ENCODE data around the gene PCSK5. TPM values are rescaled to one million over a fixed set of nuclear protein-coding genes. Genes with fewer than 3 reads are reported as not detected.

PCSK5 gene
- total and polyA plus RNA-seq, 2 of the 8 experiments (the other 6 are each of a cell fraction or from before 2014, with no cell fraction given): 5.5 to 10.7 TPM

- Histone ChIP-seq H3K79me2 (ENCODE audit: control insufficient read depth in 1 of 2, insufficient read depth in 2 of 2, low read length in 2 of 2) (no peaks in the 10 kb centered on the region), H3K23me2 (ENCODE audit: low read depth, low read length) (no peaks in the 10 kb centered on the region), H3K56ac (replicated peaks; ENCODE audit: insufficient read length, low read depth, low read length) (no peak overlapping the region), H3K4me3 (ENCODE audit: extremely low read depth in 1 of 4, insufficient read depth in 2 of 4, low read depth in 3 of 4, low read length in 4 of 4) (no peak overlapping the region), H4K91ac (replicated peaks; ENCODE audit: insufficient read length, low read length) (no peak overlapping the region), H4K20me1 (replicated peaks in 1 of 2; ENCODE audit: control insufficient read depth in 1 of 2, insufficient read depth in 2 of 2, low read length in 2 of 2) (no peaks in the 10 kb centered on the region), H3K27me3 (replicated peaks in 1 of 4; ENCODE audit: control insufficient read depth in 3 of 4, extremely low read depth in 1 of 4, insufficient read depth in 3 of 4, low read length in 3 of 4) (no peaks in the 10 kb centered on the region), H3K36me3 (ENCODE audit: control insufficient read depth in 2 of 4, insufficient read depth in 4 of 4, low read length in 3 of 4) (no peaks in the 10 kb centered on the region), H2BK5ac (ENCODE audit: low read depth, low read length) (no peak overlapping the region), H4K8ac (ENCODE audit: extremely low read depth, insufficient read depth, low read length) (no peak overlapping the region), H3K4ac (replicated peaks; ENCODE audit: insufficient read length, low read depth, low read length) (no peak overlapping the region), H2BK120ac (replicated peaks; ENCODE audit: low read depth, low read length) (no peak overlapping the region), H4K5ac (ENCODE audit: insufficient read length, low read depth, low read length) (no peak overlapping the region), H3K27ac (ENCODE audit: low read depth, low read length) (no peak overlapping the region), H3K4me1 (replicated peaks in 1 of 4; ENCODE audit: control insufficient read depth in 3 of 4, insufficient read depth in 4 of 4, low read length in 3 of 4) (no peaks in the 10 kb centered on the region), H3K4me2 (ENCODE audit: insufficient read depth in 1 of 2, low read depth in 2 of 2, low read length in 2 of 2) (no peak overlapping the region), H3K79me1 (ENCODE audit: low read depth, low read length) (no peaks in the 10 kb centered on the region), H3K14ac (ENCODE audit: insufficient read length) (no peak overlapping the region), H2BK12ac (ENCODE audit: low read depth, low read length) (no peak overlapping the region), H2AK5ac (ENCODE audit: low read depth, low read length) (no peak overlapping the region), H2BK15ac (ENCODE audit: low read length) (no peak overlapping the region), H2BK20ac (ENCODE audit: low read length) (no peak overlapping the region), H3K9ac (replicated peaks in 1 of 4; ENCODE audit: extremely low read depth in 1 of 4, low read depth in 3 of 4, low read length in 3 of 4) (no peak overlapping the region), H3K9me3 (ENCODE audit: insufficient read depth in 2 of 2, low read depth in 1 of 2, low read length in 1 of 2) (no peaks in the 10 kb centered on the region), H2AFZ (ENCODE audit: low read length) (no peak overlapping the region), H3K23ac (ENCODE audit: insufficient read length) (no peak overlapping the region), H3K18ac (ENCODE audit: extremely low read depth, low read length) (no peak overlapping the region)
- DNase-seq (ENCODE audit: low read depth in 1 of 2, low spot score in 2 of 2) (no peak), FAIRE-seq (no peak)
- 82% methylated on average over 7 of the region's 7 CpGs; no CpG with 5 or more reads in 1 of the 2 experiments for WGBS, 2 experiments (ENCODE audit: extremely low coverage in 1 of 2, insufficient coverage in 1 of 2, insufficient read length in 1 of 2, insufficient replicate concordance in 2 of 2, low coverage in 1 of 2, low lambda C conversion rate in 2 of 2, missing lambda C conversion rate in 1 of 2)
- ChIA-PET POLR2A (ENCODE audit: partially characterized antibody) (no interaction called here), CTCF (ENCODE audit: partially characterized antibody) (no interaction called here)
- TF ChIP-seq EP300 (IDR thresholded peaks at IDR 0.05; ENCODE audit: borderline replicate concordance in 1 of 2, low read depth in 2 of 2, low read length in 2 of 2) (no peak), POU5F1 (IDR thresholded peaks at IDR 0.05; ENCODE audit: low read depth, low read length) (no peak), BRCA1 (IDR thresholded peaks at IDR 0.05; ENCODE audit: low read depth, low read length) (no peak), SIN3A (conservative IDR thresholded peaks at IDR 0.05 in 1 of 2, IDR thresholded peaks at IDR 0.05 in 1 of 2; ENCODE audit: low read depth in 1 of 2, low read length in 2 of 2) (no peak), GABPA (IDR thresholded peaks at IDR 0.05; ENCODE audit: borderline replicate concordance, insufficient read depth, low read length) (no peak), JUN (IDR thresholded peaks at IDR 0.05; ENCODE audit: low read depth, low read length) (no peak), GTF2F1 (IDR thresholded peaks at IDR 0.05; ENCODE audit: borderline replicate concordance, low read depth, low read length) (no peak), RBBP5 (IDR thresholded peaks at IDR 0.05; ENCODE audit: borderline replicate concordance, low read depth, low read length) (no peak), TCF12 (IDR thresholded peaks at IDR 0.05; ENCODE audit: low read depth, low read length) (no peak), KDM4A (IDR thresholded peaks at IDR 0.05; ENCODE audit: low read depth, low read length, severe bottlenecking) (no peak)
- TF ChIP-seq, protein P1, sequence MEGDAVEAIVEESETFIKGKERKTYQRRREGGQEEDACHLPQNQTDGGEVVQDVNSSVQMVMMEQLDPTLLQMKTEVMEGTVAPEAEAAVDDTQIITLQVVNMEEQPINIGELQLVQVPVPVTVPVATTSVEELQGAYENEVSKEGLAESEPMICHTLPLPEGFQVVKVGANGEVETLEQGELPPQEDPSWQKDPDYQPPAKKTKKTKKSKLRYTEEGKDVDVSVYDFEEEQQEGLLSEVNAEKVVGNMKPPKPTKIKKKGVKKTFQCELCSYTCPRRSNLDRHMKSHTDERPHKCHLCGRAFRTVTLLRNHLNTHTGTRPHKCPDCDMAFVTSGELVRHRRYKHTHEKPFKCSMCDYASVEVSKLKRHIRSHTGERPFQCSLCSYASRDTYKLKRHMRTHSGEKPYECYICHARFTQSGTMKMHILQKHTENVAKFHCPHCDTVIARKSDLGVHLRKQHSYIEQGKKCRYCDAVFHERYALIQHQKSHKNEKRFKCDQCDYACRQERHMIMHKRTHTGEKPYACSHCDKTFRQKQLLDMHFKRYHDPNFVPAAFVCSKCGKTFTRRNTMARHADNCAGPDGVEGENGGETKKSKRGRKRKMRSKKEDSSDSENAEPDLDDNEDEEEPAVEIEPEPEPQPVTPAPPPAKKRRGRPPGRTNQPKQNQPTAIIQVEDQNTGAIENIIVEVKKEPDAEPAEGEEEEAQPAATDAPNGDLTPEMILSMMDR (IDR thresholded peaks at IDR 0.05; ENCODE audit: control extremely low read depth in 1 of 3, insufficient read depth in 1 of 3, low read depth in 1 of 3, low read length in 3 of 3): no peak
These were observed 443.5 kb downstream of the PCSK5 start for GRCh38 chr9:76333964-76334363.
